Activated CD4-positive, CD25-positive, alpha-beta regulatory T cell treated with anti-CD3 and anti-CD28 coated beads, Interleukin-2, amount 50 U/mL, for 72 hours (primary cell): ENCODE results near the gene PMF1.

Experiments
- DNase-seq: peaks from one replicate; pipeline ENCODE4 v3.0.0; 2021

PMF1 gene

DNA sequence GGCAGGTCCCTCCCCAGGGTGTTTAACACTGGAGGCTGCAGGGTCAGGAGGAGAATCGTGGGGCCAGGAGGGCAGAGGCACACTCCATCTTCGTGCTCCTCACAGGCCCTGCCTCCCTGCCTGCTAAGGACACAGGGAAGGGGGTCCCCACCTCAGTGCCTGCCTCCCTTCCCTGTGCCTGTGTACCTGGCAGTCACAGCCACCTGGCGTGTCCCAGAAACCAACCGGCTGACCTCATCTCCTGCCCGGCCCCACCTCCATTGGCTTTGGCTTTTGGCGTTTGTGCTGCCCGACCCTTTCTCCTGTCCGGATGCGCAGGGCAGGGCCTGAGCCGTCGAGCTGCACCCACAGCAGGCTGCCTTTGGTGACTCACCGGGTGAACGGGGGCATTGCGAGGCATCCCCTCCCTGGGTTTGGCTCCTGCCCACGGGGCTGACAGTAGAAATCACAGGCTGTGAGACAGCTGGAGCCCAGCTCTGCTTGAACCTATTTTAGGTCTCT, 28.6 kb downstream of the PMF1 start:
- DNase-seq = no peak

DNA sequence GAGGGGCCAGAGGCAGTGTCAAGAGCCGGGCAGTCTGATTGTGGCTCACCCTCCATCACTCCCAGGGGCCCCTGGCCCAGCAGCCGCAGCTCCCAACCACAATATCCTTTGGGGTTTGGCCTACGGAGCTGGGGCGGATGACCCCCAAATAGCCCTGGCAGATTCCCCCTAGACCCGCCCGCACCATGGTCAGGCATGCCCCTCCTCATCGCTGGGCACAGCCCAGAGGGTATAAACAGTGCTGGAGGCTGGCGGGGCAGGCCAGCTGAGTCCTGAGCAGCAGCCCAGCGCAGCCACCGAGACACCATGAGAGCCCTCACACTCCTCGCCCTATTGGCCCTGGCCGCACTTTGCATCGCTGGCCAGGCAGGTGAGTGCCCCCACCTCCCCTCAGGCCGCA, 29.1 kb downstream of the PMF1 start, which contains the start of gene BGLAP:
Gene BGLAP, plus strand, starts transcription at position 259 of the 400 bp plus-strand sequence. Its CDS starts 48 bp downstream, at position 307.
- no peak for DNase-seq

DNA sequence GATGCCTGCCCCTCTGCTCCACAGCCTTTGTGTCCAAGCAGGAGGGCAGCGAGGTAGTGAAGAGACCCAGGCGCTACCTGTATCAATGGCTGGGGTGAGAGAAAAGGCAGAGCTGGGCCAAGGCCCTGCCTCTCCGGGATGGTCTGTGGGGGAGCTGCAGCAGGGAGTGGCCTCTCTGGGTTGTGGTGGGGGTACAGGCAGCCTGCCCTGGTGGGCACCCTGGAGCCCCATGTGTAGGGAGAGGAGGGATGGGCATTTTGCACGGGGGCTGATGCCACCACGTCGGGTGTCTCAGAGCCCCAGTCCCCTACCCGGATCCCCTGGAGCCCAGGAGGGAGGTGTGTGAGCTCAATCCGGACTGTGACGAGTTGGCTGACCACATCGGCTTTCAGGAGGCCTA, 29.9 kb downstream of the PMF1 start:
- no peak for DNase-seq

DNA sequence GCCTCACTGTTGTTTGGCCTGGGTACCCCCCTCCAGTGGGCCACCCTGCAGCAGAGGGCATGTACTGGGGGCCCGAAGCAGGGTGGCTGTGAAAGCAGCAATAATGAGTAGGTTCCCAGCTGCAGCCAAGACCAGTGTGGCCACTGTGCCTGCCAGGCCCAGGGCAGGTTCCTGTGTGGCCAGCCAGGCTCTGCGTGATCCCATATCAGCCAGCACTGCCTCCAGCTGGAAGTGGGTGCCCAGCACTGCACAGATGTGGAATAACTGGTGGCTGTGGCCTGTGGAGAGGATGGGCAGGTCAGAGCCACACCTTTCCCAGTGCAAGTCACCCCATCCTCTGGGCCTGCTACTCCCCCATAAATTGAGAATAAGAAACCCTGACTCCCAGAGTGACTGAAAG, 31.3 kb downstream of the PMF1 start:
- DNase-seq = no peak

DNA sequence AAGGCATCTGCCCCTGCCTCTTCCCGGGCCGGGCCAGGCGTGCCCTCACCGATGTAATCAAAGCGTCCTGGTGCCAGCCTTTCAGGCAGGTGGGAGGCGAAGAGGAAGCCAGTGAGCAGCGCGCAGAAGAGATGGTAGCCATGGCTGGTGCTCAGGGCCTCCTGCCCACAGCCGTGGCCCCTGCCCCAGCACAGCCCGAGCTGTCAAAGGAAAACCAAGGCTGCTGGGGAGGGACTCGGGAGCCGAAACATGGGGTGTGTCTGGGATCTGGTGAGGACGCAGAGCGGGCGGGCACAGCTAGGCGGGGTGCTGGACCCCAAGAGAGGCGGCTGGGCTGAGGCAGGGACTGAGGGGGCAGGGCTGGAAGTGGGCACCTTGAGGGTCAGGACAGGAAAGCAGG, 31.9 kb downstream of the PMF1 start:
- DNase-seq = no peak

DNA sequence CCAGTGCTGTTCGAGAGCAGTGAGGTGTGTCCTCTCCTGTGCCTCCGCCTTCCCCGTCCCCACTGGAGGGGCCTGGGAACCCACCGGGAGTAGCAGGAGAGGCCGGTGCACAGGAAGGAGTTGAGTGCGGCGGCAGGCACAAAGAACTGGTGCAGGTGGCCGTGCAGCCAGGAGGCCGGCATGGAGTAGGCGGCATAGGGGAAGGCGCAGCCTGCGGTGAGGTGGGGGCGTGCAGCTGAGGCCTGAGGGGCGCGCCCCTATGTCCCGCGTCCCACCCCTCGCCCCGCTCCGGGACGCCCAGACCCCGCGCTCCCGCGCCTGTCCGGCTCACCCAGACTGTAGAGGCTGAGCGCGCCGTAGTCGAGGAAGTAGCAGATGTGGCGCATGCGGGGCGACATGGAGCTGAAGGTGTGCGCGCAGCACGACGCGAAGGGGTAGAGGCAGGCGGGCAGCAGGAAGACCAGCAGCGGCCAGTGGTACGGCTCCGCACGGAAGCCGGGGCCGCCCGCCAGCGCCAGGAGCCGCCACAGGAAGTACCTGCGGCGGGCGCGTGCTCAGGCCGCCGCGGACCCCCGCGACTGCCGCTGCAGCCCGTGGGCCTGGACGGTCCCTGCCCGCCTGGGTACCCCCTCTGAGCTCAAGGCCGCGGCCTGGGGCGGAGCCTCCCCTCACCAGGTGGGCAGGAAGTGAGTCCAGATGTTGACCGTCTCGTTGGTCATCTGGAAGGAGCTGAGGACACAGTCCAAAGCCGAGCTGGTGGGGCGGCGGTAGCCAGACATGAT, 32.8 kb downstream of the PMF1 start:
- DNase-seq = peak; percentile 52

DNA sequence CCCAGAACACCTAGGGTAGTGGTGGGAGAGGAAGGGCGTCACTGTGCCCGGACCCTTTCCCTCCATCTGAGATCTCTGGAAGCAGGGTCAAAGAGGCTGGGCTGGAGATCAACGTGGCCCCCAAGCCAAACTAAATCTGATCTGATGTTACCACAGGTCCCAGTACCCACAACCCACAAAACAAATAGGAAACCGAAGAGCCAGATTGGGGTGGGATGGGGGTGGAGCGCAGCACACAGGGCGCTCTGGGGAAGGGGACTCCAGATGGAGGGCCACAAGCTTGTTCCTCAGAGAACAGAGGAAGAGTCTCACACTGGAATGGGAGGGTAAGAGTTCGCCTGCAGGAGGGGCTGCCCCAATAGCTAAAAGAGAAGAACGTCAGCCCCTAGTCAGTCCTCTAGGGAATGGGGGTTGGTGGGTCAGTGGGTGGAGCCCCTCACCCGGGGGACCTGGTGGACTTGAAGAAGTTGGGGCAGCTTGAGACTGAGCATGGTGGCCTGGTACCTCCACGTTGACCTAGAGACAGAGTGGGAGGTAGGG, 33.5 kb downstream of the PMF1 start:
- no peak for DNase-seq

DNA sequence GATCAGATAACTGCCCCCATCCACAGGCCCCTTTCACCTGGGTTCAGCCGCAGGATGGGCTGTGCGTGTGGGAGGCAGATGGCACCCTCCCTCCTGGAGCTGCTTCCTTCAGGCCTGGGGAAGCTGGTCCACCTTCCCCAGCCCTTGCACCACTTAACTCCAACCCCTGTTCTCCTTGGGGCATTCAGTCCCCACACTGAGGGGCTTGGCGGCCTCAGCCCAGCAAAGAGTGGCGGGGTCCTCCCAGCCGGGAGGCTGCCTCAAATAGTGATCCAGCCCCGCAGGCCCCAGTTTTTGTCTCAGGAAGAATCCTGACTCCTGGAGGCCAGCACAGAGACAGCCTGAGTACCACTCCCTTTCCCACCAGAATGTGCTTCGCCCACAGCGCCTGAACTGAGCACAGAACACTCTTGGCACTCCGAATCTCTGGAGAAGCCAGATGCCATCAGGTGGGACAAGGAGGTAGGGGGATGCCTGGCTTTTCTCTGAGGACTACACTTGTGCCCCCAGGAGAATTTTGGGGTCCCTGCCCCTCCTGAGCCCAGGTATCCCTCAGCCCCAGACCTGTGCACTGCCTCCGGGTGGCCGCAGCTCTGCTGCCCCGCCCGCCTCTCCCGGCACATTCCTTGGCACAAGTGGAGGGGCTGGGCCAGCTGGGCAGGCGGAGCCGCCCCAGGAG, 34.1 kb downstream of the PMF1 start:
- no peak for DNase-seq

DNA sequence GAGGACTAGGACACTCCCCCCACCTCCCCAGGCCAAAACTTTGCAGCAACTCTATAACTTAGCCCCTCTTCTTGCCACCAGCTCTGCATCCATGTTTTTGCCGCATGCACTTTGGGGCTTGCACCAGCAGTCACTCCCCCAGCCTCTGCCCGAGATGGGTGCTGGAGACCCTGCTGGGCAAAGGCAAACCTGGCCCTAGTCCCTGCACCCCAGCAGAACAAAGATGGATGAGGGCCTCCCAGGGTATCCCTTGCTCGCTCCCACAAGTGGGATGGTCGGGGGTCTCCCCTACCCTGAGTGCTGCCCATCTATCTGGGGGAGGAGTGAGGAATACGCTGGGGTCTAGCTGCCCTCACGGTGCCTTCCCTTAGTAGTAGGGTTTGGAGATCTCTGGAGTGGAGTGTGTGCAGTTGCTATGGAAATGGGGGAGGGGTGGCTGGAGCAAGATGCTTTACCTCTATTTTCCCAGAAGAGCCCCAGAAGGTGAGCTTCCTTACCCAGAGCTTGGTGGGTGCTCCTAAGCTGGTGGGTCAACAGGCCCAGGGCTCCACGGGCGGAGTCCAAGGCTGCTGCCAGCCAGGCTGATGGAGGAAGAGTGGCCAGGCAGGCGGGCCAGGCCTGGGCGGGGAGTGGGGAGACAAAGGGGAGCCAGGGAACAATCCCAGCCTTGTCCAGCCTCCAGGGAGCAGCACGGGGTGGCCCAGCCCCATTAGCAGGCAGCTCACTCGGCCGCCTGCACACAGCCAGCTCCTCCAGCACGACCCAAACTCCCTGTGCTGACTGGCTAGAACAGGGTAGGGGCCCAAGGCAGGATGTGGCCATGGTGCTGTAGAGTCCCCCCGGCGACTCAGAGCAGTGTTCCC, 34.9 kb downstream of the PMF1 start, which contains the start of gene PAQR6:
Gene PAQR6, minus strand, starts transcription at position 597 of the 863 bp plus-strand sequence. CDS start 1,325 bp downstream, outside the sequence.
- DNase-seq = no peak

DNA sequence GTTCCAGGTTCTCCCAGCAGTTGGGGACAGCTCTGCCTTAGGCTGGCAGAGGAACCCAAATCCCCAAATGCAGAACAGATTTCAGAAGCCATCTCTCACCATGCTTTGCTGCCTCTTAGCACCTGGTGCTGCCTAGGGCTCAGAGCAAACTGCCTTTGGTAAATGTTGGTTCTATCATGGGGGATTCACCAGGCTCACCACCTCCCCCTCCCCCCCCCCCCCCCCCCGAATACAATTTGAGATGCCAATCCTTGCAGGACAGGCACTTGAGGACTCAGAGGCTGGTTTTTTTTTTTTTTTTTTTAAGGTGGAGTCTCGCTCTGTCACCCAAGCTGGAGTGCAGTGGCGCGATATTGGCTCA, 35.5 kb downstream of the PMF1 start:
- no peak for DNase-seq

DNA sequence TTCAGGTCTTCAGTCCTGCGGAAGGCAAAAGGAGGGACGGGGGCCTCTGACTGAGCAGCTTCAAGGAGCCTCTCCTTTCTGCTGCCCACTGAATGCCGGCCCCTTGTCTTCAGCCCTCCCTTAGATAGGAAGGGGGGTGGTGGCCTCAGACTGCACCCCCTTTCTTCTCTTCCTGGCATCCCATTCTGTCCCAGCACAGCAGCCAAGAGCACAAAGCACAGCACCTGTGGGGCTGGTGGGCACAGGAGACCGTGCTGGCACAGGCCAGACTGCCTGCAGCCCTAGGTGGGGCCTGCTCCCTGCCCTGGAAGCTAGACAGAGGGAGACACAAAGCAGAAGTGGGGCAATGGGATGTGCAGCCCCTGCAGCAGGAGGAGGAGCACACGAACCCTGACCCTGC, 36.8 kb downstream of the PMF1 start:
- DNase-seq = no peak

DNA sequence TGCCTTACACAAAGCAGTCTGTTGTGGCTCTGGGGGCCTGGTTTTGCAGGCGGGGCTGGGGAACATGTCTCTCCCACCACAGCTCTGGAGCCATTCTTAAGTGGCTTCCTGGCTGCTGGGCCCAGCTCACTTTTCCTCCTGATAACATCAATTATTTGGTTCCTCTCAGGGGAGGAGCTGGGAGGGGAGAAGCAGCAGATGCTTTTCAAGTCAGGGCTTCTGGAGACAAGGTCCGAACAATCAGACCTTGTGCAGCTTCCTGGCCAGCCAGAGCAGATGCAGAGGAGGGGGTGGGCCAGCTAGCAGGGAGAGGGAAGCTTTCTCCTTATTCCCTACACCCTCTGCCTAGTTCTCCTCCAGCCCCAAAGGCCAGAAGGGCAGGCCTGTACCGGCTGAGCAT, 38.7 kb downstream of the PMF1 start:
- DNase-seq = no peak

DNA sequence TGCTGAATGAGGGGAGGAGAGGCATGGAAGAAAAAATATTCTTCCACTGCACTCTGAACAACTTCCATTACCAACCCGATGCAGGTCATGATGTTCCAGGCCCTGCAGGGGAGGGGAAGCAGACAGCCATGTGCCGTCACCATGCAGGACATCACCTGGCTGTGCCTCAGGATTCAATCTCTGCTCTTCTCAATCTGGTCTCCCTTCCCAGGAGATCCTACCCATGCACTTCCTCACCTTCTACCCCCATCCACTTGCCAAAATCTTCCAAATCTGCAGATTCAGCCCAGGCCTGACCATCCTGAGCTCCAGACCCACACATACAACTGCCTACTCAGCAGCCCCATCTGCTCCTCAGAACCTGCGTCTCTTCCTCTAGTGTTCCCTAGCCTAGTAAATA, 40.8 kb downstream of the PMF1 start:
- no peak for DNase-seq

DNA sequence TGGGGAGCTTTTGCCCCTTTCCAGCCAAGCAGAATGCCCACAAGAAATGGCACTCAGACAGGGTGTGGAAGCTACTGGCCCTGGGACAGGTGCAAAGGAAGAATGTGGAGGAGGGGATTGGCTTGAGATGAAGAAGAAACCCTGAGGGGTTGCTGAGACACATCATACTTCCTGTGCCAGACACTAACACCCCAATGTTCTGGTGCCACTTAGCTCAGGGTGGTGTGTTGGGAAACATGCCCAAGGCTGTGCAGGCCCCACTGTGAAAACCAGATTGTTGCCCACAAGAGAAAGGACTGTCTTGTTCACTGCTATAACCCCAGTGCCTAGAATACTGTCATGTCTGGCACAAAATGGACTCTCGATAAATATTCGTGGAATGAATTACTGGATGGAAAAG, 44.9 kb downstream of the PMF1 start:
- DNase-seq = no peak

DNA sequence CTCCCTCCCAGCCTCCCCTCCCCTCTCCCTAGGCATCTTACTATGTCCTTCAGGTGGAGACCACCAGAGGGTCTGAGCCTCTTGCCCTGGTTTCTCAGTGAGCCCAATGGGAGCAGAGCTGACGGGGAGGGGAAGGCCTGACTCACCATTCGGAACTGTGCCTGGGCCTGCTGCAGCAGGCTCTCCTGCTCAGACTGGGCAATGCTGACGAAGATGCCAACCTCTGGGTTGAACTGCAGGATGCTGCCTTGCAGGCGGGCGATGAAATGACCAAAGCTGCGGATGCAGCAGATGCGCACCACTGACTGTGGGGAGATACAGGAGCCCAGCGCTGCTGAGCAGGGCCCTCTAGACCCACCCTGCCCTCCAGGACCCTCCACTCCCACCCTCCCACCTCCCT, 46.1 kb downstream of the PMF1 start:
- no peak for DNase-seq

DNA sequence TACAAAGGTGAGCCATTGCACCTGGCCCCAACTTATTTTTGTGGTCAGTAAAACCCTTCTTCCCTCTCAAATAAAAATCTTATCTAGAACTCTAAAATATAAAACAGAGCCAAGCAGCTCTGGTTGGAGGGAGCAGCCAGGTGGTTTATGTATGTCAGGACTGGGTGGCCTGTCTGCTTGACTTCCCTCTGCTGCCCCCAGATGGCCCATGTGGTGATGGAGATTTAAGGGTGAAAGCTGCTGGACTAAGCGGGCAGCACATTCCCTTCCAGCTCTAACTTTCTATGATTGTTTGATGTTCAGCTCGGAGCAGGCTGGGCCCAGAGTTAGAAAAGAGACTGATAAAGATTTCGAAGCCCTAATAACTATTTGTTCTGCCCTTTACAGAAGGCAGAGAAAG, 47.0 kb downstream of the PMF1 start:
- no peak for DNase-seq

DNA sequence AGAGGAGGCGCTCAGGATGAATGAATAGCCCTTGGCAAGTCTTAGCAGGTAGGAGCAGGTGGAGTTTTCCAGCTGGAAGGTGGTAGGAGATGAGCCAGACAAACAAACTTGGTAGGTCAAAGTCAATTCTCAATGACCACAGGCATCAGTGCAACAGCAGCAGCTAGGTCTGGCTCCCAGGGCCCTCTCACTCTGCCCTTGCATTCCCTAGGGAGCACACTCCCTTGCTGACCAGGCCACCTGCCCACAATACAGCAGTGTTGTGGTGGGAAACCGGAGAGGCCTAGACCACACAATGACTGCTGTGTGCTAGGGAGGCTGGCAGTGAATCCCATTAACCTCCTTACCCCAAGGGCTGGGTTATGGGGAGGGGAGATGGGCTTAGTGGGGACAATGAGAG, 48.1 kb downstream of the PMF1 start:
- DNase-seq = no peak

DNA sequence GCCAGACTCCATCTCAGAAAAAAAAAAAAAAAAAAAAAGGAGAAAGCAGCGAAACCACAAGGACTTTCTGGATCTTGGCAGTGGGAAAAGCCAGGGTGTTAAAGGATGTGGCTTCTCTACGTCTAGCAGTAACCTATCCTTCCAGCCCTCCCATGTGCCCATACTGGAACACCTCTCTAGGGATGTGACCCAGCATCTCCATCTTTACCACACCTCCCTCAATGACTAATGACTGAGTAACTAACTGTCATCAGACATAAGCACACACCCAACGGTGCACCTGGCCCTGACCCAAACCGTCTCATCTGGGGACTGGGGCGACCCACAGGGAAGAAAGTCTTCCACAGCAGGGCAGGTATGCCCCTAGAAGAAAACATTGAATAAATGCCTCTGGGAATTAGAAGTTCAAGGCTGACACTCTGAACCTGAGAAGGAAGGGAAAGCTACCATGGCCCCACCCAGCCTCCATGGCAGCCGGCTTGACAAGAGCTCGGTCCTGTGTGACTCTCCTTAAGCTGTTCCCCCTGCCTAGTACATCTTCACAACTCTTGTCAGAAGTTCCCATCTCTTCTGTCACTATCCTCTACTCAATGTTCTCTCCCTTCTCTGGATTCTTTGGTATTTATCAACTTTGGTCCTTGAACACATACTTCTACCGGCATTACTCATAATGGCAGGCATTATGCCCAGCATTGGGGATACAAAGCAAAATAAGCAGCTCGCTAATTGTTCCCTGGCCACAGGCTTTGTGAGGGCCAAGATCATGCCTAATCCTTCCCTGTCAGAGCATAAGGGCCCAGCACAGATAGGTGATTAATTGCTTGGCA, 49.9 kb downstream of the PMF1 start:
- DNase-seq = no peak

DNA sequence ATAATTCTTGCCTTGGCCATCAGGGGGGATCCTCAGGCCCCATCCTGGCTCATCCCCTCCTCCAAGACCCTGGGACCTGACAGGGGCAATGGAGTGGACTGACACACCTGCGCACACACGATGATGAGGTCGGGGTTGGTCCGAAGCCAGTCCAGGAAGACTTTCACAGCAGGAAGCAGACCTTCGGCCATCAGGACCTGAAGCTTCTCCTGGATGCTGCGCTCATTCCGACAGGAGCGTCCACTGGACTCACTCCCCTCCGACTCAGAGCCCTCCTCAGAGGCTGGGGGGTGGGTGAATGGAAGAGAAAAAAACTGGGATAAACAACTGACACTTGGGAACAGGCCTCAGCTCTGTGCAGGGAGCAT, 50.5 kb downstream of the PMF1 start:
- DNase-seq = no peak

DNA sequence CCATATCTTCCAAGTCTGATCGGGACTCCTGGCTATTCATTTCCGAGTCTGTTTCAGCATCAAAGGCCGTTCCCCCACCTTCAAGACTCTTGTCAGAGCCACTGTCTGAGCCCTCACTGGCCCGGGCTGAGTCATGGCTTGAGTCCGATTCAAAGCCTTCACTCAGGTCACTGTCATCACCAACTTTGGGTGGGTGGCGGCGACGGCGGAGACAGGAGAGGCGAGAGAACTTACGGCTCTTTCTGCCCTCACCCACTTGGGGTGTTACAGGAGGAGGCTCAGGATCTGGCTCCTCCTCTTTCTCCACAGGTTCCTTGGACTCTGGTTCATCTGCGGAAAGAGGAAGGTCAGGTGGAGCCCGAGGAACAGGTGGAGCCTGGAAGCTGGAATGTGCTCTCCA, 53.2 kb downstream of the PMF1 start:
- no peak for DNase-seq

DNA sequence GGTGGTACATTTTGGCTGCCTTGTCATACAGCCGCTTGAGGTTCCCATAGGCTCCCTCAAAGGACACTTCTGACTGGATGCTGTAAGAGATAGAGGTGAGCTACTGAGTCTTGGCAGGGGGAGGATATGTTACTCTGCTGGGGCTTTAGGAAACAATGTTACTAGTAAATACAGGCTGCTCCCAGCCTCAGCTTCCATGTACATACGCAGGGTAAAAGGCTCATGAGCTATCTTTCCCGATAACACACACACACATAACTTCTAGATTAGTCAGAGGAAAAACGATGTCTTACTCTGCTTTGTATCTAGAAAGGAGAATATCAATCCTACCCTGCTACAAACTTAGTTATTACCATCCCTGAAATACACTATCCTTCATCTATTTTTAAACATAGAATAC, 55.5 kb downstream of the PMF1 start:
- no peak for DNase-seq

DNA sequence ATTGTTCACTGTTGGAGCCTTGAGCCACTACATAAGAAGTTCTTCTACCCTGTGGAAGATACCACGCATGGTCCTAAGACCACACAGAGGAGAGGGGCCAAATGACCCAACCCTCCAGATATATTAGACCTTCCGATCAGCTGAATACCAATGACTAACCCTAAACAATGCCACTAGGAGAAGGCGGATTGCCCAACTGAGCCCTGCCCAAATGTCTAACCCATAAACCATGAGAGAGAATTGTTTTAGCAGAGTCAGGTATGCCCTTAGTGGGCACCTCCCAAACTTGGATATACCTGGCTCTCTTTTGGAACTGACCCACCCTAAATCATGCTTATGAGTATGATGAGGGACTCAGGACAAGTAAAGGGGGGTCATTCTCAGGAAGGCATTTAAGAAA, 57.5 kb downstream of the PMF1 start:
- no peak for DNase-seq
